EH (cell line): ENCODE measurements around the gene IRAK1BP1.
A peak's percentile ranks its signal among the peaks of the same experiment; 100 is the strongest.
"Not testable (repeated sequence)": the region's sequence is repeated elsewhere in the genome, so short reads cannot be mapped to it uniquely, and the experiment has no call there.

ENCODE experiments used
- DNase-seq: peaks from one replicate; pipeline ENCODE4 v3.0.0-alpha.2; 2015; ENCODE audit warnings: low read depth

Gene IRAK1BP1, protein sequence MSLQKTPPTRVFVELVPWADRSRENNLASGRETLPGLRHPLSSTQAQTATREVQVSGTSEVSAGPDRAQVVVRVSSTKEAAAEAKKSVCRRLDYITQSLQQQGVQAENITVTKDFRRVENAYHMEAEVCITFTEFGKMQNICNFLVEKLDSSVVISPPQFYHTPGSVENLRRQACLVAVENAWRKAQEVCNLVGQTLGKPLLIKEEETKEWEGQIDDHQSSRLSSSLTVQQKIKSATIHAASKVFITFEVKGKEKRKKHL

DNA sequence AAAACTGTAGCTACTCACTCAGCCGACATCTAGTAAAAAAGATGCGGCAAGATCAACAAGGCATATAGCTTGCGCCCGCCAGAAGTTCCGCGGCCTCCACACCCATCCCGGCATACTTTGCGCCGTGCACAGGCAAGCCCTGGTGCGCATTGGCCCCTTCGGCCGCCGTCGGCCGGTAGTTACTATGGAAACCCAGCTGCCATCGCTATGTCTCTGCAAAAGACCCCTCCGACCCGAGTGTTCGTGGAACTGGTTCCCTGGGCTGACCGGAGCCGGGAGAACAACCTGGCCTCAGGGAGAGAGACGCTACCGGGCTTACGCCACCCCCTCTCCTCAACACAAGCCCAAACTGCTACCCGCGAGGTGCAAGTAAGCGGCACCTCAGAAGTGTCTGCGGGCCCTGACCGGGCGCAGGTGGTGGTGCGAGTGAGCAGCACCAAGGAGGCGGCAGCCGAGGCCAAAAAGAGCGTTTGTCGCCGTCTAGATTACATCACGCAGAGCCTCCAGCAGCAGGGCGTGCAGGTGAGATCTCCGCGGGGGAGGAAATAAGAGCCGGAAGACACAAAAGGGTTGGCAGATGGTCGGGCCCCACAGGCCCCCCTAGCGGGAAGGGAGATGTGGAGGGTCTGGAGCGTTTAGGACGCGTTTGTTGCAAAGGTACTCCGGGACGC lies at the start of gene IRAK1BP1:
IRAK1BP1 (plus strand) TSS at position 182 of the 671 bp plus-strand sequence; CDS start at position 208, 26 bp downstream.
- peak; percentile 78 for DNase-seq

DNA sequence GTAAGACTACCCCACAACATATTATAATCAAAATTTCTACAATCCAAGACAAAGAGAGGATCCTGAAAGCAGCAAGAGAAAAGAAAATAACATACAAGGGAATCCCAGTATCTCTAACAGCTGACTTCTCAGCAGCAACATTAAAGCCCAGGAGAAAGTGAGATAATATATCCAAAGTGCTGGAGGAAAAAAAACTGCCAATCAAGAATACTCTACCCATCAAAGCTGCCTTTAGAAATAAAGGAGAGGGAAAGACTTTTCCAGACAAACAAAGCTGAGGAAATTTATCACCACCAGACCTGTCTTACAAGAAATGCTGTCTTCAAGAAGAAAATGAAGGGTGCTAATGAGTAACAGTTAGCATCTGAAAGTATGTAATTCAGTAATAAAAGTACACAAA lies 43.3 kb upstream of the IRAK1BP1 start:
- no peak for DNase-seq

DNA sequence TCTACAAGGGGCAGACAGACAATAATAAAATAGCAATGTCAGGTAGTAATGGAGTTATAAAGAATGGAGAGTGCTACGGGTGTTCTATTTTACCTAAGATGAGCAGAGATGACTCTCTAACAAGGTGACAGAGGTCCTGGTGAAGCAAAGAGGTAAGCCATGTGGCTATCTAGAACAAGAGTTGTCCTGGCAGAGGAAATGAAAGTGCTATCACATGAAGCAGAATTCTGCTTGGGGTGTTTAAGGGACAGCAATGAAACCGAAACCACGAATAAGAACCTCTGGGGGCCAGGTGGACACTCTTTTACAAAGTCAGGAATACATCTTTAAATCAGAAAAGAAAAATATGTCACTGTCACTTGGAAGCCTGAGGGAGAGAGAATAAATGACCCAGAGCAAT lies 37.9 kb upstream of the IRAK1BP1 start:
- no peak for DNase-seq

DNA sequence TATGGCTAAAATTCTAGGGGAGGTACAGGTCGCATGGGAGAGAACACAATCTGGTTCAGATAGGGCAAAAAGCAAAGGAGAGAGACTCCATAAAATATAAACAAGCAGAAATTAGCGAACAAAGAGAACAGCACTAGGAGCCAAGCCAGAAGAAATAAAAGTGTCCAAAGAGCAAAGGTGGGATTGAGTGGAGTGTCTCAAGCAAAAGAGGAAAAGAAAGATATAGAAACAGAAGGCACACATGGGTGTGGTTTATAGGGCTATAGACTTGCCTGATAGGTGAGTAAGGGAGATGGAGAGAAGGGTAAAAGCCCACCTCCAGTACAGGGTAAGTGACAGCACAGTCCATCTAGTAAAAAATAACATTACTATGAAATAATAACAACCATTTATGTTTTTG lies 36.5 kb upstream of the IRAK1BP1 start:
- no peak for DNase-seq

DNA sequence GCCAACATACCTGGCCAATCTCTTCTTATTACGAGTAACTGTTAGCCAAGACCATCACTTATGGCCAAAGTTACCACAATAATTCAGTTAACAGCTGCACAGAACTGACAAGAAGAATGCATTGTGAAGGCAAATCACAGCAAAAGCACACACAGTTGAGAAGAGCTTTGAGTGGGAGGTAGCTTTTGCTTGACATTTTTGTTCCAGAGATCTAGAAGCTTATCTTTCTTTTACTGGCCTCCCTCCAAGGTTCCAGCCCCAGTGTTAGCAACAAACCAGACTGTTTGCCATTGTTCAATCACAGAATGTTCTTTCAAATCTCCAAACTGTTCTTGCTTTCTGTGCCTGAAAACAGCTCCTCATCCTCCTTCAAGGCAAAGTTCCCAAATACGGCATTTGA lies 35.9 kb upstream of the IRAK1BP1 start:
- DNase-seq, result no peak

DNA sequence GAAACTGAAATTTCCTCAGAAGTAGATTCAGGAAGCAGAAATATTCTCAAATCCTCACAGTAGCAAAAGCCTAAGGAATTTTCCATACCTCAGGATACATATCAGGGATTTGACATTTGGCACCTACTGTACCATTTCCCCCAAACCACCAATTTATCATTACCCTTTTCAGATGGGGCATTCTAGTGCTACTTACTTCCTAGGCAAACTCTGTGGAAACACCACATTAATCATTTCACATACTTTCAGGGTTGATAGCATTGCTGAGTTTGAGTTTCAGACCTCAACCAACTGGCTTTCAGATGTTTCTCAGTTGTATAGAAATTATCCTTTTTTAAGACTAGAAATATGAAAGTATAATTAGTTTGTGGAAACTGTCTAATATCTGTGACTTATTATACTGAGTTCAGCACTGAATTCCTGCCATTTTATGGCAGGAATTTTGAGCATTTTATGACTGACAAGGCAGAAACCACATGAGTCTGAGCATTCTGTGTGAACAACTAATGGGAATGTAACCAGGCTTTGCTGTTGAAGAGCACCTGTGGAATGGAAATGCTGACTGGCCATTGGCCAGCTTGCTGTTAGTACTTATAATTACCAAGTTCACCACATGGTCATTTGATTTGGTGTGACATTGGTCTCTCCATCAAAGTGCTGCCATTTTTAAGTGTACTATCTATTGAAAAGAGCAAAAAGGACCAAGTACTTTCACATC lies 35.1 kb upstream of the IRAK1BP1 start:
- no peak for DNase-seq

DNA sequence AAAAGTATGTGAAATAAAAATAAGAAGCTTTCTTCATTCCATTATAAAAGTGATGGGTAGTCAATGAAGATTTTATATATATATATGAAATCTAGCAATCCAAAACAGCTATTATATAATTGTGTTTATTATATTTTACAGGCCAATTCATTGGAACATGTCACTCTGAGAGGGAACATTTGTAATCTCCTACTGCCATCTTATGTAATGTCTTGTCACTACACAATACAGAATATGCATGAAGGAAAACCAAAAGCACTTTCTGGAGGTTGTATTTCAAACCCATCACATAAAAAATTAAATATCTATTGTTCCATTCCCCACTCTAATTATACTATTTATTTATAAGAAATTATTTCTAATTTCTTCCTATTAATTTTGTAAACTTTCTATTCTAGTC lies 31.5 kb upstream of the IRAK1BP1 start:
- DNase-seq, result peak; percentile 12

DNA sequence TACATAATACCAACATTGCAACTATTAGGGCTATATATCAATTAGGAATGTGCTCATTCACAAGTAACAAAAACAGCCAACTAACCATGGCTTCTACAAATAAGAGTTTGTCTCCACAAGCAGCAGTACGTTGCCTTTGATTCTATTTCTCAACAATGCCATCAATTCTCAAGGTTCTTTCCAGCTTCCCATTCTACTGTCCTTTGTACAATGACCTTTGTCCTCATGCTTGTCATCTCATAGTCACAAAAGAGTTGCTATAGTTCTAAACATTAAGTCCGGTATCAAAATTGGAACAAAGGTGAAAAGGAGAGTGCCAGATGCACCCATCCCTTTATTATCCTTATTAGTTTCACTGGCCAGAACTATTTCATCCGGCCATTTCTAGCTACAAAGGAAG lies 30.8 kb upstream of the IRAK1BP1 start:
- no peak for DNase-seq

DNA sequence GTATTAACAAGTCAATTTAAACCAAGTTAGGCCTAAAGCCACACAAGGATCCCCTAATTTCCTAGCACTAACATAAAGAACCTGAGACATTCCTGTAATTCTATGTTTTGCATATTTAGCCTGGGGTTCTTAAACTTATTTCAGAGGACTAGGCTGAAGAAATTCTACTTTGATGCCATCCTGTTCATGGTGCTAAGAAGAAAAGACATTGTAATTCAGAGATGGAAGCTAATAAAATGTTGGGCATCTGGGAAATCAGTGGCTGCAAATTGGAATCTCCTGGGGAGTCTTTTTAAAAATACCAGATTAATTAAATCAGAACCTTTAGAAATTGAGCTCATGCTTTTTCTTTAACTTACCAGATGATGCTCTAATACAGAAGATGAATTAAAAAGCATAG lies 26.2 kb upstream of the IRAK1BP1 start:
- DNase-seq, result no peak

DNA sequence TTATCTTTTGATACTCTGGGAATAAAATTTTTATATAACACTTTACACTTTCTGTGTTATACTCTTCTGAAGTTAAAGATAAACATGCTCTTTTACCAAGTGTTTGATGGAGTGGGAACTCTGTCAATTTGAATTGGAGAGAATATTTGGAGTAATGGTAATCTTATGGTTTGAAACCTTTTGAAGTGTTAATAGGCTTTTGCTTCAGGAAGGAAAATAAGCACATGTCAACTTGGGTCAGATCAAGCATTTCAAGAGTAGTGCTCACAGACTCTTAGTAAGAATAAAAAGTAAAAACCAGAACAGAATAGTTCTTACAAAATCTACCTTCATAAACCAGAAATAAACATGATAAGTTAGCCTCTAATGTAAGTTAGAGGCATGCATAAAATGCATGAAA lies 24.4 kb upstream of the IRAK1BP1 start:
- DNase-seq, result no peak

DNA sequence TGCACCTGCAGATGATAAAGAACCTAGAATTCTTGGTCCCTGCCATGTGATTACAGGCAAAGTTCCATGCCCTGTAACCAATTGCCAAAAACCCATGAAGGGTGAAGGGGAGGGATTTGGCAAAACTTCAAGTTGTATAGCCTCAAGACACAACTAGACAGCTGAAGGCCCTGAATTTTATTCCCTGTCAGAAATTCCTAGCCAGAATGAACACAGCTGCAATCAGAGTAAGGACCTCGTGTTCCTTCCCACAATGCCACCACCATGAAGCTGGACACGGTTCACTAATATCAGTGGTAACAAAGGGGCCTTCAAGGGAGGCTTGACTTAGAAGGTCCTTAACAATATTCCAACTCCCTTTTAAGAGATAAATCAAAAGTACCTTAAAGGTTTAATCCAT lies 22.5 kb upstream of the IRAK1BP1 start:
- DNase-seq, result no peak

DNA sequence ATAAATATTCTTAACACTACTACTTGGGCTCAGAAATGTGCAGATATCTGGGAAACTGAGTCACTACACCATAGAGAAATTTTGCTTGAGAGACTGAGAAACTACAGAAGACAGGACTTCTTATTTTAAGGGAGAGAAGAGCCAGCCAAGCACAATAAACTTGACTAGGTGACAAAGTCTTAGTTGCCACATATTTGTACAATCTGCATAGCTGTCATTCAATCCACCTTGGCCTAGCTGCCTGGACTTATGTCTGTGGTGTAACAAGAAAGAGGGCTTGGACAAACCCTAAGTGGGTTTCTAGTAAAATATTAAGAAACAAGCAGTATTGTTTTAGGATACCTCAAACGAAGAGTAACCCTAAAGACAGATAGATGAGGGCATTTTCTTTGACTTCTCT lies 21.8 kb upstream of the IRAK1BP1 start:
- no peak for DNase-seq

DNA sequence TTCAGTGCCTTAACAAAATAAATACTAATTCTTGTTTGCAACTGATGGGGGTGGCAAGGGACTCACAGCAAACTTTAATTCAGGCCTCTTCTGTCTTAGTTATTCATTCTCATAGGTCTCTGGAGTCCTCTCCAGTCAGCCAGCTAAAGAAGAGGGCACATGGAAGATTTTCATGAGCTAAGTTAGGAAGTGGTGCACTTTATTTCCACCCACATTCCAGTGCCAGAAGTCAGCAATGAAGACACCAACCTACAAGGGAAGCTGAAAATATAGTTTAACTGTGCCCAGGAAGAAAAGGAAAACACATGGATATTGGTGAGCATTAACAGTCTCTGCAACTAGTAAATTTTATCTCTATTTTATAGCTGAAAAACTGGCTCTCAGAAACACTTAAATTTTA lies 16.7 kb upstream of the IRAK1BP1 start:
- DNase-seq, result peak; percentile 6

DNA sequence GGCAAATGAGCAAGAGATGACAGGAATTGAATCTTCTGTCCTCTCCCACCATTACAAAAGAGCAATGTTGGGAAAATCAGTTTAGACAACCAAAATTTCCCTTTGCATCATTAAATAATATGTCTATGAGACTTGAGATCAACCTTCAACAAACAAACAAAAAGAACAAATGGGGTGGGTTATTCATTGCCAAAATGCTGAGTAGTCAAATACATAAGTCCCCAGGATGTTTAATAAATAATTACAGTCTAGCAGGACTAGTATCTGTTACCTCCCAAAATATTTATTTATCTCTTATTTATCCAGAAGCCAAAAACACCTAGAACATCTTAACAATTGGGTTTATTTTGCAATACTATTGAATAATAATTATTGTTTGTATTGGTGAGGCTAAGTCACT lies 16.2 kb upstream of the IRAK1BP1 start:
- no peak for DNase-seq

DNA sequence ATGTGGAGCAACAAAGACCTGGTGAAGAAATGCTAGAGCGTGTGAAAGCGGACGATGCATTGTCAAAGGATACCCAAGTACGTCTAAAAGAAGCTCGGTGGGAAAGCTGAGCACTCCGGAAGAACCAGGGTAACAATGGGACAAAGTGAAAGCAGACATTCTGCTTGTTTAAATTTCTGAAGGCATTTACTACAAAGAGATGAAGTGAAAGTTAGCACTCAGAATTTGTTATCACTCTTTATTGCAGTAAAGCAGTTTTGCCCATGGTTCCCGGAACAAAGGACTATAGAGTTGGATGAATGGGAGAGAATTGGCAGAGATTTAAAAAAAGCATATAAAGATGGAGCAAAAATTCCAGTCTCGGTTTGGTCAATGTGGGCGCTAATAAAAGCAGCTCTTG lies 12.8 kb upstream of the IRAK1BP1 start:
- no peak for DNase-seq

DNA sequence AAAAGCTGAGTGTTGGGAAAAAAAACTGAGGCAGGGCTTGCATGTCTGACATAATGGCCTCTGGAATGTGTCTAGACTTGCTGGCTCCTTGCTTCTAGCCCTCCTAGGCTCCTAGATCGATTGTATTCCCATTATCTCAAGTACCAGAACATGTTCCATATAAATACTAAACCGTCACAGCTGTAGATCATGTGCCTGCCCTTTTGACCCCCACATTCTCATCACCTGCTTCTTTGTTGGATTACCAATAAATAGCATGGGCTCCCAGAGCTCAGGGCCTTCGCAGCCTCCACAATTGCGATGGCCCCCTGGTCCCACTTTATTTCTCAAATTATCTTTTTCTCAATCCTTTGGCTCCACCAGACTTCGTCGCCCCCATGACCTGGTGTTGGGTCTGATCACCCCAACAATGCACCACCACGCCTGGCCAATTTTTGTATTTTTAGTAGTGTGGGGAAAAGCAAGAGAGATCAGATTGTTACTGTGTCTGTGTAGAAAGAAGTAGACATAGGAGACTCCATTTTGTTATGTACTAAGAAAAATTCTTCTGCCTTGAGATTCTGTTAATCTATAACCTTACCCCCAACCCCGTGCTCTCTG lies 8.9 kb upstream of the IRAK1BP1 start:
- not testable (repeated sequence) for DNase-seq

DNA sequence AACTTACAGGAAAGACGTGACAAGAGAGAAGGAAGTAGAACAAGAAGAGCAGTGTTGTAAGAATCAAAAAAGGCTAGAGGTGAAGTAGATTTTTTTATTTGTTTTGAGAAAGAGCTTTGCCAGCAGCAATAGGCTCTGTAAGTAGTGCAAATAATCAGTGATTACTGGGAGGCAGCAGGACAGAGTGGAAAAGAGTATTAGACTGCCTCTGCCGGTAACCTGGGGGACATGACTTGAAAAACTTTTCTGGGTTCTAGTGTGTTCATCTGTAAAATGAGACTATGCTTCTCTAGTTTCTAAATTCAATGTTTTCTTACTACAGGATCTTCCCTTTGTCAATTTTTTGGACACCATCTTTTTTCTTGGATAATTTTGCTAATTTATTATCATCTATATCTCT lies 5.8 kb upstream of the IRAK1BP1 start:
- no peak for DNase-seq

DNA sequence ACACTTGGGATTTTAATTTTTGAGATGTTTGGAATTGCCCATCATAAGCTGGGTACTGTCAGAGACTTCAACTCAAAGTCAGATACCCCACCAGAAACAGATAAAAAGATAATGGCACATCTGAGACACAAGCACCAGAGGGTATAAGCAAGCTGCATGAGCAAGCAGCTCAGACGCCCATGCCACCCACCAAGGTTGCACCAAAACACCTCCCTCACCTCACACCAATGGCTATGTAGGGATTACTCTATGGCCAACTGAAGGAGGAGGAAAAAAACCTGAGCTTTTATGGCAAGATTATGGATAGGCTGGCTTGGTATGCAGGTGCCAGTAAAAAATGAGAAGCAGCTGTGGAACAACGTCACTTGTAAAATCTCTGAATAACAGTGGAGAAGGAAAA lies 3.8 kb upstream of the IRAK1BP1 start:
- no peak for DNase-seq

DNA sequence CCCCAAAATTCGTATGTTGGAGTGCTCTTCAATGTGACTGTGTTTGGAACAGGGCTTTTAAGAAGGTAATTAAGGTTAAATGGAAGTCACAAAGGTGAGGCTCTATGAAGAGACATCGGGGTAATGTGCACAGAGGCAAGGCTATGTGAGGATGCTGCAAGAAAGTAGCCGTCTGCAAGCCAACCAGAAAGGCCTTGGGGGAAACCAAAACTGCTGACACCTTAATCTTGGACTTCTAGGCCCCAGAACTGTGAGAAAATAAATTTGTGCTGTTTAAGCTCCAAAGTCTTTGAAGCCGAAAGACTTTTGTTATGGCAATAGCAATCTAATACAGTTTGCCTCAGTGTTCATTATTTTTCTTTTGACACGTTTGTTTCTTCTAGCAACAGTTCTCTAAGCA lies 2.4 kb upstream of the IRAK1BP1 start:
- DNase-seq, result no peak

DNA sequence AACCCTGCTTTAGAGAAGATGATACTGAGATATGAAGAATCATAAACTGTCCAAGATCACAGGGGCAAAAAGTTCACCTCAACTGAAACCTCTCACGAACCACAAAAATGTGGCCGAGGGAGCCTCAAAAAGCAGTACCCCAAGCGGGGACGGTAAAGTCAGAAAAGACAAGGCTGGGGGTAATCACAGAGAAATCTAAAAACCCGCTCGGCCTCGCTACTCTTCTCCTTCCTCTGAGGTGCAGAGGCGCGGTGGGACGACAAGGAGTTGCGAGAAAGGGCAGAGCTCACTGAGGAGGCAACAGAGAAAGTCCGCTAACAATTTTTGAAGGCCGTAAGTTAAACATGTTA lies 356 bp upstream of the IRAK1BP1 start:
- DNase-seq, result no peak

DNA sequence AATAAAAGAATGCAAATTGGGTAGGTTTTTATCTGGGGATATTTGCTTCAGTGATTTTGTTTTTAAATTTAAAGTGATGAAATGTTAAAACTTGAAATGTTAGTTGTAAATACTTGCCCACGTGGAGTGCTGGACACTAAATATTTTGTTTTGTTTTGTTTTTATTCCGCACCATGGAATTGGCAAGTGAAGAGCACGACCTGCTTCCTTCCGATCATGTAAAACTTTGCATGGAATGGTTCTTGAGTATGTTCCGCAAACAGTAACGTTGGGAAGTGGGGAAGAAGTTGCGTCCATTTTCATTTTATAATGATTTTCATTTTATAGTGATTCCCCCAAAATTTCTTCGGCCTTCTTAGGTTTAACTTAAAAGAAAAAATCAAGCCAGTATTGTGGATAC lies 765 bp downstream of the IRAK1BP1 start:
- peak; percentile 5 for DNase-seq

DNA sequence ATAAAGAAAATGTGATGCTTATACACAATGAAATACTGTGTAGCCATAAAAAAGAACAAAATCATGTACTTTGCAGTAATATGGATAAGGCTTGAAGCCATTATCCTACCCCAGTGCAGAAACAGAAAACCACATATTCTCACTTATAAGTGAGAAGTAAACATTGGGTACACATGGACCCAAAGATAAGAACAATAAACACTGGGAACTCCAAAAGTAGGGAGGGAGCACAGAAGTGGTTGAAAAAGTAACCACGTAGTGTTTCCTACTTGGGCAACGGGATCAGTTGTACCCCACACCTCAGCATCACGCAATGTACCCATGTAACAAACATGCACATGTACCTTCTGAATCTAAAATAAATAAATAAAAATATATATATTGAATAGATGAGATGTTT lies 8.2 kb downstream of the IRAK1BP1 start:
- no peak for DNase-seq

DNA sequence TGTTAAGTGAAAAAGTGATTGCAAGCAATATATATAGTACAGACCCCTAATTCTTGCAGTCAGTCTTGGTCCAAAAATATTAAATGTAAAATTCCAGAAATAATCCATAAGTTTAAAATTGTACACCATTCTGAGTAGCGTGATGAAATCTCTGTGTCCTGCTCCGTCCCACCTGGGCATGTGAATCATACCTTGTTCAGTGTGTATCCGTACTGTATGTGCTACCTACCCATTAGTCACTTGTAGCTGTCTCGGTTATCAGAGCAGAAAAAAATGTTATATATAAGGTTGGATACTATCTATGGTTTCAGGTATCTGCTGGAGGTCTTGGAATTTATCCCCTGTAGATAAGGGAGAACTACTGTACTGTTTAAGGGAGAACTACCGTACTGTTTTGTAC lies 16.3 kb downstream of the IRAK1BP1 start:
- no peak for DNase-seq
